CD1c-positive myeloid dendritic cell (primary cell): ENCODE measurements around the gene ELOA2.
"Not testable (repeated sequence)": the region's sequence is repeated elsewhere in the genome, so short reads cannot be mapped to it uniquely, and the experiment has no call there.

Source experiments
- DNase-seq: peaks from one replicate; pipeline ENCODE4 v3.0.0-alpha.2; 2016; ENCODE audit errors: extremely low spot score

The ELOA2 gene, protein sequence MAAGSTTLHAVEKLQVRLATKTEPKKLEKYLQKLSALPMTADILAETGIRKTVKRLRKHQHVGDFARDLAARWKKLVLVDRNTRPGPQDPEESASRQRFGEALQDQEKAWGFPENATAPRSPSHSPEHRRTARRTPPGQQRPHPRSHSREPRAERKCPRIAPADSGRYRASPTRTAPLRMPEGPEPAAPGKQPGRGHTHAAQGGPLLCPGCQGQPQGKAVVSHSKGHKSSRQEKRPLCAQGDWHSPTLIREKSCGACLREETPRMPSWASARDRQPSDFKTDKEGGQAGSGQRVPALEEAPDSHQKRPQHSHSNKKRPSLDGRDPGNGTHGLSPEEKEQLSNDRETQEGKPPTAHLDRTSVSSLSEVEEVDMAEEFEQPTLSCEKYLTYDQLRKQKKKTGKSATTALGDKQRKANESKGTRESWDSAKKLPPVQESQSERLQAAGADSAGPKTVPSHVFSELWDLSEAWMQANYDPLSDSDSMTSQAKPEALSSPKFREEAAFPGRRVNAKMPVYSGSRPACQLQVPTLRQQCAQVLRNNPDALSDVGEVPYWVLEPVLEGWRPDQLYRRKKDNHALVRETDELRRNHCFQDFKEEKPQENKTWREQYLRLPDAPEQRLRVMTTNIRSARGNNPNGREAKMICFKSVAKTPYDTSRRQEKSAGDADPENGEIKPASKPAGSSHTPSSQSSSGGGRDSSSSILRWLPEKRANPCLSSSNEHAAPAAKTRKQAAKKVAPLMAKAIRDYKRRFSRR

DNA sequence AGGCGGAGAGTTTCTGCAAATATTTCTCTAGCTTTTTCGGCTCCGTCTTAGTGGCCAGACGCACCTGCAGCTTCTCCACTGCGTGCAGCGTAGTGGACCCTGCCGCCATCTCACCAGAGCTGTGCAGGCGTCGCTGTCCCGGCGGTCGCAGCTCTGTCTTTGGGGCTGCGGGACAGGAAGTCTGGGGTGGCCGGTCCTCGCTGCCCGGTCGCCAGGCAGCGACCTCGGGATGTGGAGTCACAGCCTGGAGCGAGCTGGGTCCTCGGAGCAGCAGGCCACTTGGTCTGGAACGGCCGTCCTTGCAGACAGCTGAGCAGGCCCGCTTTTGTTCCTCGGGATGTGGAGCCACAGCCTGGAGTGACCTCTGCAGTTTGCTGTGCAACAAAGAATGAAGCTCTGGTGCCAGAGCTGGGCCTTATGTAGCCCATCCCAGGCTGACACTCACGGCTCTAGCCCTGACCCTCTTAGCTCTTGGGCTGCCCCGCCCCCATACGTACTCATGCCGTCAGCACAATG lies at the start of gene ELOA2:
Gene ELOA2, minus strand, starts transcription at position 466 of the 516 bp plus-strand sequence. Its CDS starts 357 bp downstream, at position 109.
- DNase-seq: no peak

DNA sequence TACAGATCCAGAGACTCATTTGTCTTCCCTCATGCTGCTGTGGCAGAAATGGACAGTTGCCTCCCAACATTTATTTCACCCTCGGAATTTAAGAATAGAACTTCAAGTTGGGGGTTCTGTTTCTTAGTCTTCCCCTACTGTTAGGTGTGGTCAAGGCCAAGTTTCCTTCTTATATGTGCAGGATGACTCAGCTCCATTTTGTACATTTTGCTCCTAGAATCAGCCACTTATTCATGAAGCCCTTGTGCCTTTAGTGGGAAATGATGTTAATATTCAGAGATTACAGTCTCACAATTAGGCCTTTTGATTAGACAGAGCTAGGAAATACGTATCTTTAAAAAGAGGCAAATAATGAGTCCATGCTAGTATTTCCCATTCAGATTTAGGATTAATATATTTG lies 46.2 kb upstream of the ELOA2 start:
- DNase-seq: no peak

DNA sequence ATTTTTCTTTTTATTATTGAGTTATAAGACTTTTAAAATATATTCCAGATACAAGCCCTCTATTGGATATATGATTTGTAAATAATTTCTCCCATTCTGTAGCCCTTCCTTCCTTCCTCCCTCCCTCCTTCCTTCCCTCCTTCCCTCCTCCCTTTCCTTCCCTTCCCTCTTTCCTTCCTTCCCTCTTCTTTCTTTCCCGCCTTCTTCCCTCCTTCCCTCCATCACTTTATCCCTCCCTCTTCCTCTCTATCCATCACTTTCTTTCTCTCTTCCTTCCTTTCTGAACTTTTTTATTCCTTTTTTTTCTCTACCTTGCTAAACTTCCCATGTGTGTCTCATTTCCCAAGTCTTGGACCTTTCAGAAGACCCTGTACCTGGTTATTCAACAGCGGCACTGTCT lies 45.5 kb upstream of the ELOA2 start:
- no peak for DNase-seq

DNA sequence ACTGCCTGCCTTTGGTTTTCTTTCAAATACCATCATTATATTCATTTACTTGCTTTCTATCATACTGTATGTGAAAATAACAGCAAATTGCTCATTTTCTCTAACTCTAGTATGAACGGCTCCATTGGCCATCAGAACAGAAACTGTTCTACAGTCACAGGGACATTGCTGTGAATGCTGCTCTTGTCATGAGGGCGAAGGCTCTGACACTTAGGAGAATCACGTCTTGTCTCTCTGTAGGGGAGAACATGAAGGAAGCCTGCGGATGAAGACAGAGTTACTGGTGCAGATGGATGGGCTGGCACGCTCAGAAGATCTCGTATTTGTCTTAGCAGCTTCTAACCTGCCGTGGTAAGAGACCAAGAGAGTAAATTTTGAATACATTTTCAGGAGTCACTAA lies 41.7 kb upstream of the ELOA2 start:
- no peak for DNase-seq

DNA sequence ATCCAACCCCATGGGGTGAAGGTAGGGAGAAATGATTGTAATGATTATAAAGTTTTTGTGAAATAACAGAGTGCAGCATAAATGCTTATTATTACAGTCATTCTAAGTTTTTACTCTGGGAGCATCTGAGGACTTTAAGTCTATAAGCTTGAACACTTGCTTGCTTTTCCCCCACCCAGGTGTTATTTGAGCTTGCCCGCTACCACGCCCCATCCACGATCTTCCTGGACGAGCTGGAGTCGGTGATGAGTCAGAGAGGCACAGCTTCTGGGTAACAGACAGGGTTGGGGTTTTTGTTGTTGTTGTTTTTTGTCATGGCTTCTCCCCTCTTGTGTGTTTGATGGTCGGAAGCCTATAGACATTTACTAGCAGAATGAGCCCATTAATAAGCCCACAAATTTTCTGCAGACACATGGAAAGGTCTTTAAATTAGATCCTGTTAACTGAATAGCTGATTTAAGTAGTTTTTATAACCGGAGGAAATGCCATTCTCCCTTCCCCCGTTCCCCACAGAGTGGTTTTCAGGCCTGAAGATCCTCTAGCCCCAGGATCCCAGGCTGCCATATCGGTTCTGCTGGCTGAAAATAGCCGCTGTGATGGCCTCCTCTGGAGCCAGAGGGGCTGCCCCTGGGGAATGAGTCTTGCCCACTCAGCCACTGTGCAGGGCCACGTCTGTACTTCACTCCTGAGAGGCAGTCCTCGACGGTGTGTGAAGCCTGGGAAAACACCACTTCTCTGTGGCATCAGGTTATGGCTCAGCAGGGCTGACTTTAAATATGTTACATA lies 39.9 kb upstream of the ELOA2 start:
- no peak for DNase-seq

DNA sequence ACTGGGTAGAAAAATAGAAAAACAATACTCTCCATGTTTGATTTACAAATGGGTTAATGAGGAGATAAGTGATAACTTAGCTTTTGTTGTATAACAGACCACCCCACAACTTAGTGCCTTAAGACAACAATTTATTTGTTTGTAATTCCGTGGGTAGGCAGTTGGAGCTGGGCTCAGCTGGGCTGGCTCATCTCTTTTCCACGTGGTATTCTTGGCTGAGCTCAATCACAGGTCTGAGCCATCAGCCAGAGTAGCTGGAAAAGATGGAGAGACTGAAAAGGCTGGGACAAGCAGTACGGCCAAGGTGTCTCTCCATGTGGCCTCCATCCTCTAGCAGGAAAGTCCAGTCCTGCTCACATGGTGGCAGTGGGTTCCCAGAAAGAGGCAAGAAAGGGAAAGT lies 32.2 kb upstream of the ELOA2 start:
- DNase-seq: no peak

DNA sequence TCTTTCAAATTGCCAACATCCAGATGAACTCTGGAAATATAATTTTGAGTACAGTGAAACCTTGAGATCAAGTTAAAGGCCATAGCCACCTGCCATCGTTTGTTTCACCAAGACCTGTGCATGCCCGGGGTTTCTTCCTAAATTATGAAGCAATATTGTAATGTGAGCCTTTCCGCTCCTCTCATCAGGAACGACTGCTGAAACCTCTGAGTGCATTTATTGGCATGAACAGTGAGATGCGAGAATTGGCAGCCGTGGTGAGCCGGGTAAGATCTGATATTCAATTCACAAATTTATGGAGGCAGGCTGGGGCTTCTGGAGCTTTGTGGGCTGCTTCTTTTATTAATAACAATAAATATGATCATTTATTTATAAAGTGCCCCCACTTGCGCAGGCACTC lies 27.7 kb upstream of the ELOA2 start:
- no peak for DNase-seq

DNA sequence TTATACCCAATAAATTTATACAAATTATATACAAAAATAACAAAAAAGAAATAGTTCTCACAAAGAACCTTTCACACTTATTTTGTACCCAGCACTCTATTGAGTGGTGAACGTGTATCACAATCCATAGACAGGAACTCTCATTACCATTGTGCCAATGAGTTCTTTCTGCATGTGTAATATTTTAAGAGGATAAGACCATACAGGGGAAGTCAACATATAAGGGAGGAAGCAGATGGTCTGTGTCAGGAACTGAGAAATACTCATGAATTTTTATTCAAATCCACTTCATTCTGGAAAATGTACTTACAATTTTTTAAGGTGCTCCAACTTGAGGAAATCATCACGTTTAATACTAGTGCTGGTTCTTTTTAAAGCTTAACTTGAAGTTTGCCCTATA lies 27.1 kb upstream of the ELOA2 start:
- no peak for DNase-seq

DNA sequence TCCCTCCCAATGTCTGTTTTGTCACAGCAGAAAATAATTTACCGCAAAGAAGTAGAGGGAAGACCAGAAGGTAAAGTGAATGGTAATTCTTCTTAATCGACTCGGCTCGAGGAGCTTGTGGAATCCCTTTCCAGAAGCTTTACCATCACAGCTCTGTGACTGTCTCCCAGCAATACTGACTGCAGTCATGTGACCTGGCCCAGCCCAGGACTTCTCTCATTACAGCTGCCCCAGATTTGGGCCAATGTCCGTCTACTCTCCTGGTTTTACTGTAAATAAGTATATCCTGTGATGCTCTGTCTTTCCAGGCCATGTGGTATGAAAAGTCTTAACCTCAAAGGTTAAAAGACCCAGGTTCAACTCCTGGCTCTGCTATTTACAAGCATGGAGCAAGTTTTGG lies 18.9 kb upstream of the ELOA2 start:
- no peak for DNase-seq

DNA sequence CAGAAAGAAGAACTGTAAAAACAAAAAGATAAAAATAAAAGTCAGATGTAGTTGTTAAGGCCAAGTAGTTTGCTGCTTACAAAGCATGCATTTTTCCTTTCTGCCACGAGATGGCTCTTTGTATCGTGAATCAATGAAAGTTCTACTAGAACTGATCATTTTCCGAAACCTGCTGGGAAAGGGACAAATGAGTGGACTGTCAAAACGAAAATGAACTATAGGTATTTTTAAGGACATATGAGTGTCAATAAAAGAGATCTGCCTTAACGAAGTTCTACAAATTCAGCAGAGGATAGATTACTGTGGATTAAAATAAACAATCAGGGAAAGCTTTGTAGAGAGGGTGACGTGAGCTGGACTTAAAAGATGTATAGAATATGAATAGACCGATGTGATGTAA lies 15.0 kb upstream of the ELOA2 start:
- DNase-seq: peak; percentile 30

DNA sequence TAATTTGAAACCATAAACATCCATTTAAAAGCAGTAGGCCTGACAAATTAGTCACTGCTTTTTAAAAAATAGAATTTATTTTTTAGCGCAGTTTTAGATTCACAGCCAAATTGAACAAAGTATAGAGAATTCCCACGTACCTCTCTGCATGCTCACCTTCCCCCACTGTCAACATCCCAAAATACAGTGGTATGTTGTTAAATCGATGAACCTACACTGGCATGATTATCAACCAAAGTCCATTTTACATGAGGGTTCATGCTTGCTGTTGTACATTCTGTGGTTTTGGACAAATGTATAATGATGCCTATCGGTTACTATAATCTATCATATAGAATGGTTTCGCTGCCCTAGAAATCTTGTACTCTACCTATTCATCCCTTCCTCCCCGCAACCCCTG lies 5.6 kb upstream of the ELOA2 start:
- DNase-seq: no peak

DNA sequence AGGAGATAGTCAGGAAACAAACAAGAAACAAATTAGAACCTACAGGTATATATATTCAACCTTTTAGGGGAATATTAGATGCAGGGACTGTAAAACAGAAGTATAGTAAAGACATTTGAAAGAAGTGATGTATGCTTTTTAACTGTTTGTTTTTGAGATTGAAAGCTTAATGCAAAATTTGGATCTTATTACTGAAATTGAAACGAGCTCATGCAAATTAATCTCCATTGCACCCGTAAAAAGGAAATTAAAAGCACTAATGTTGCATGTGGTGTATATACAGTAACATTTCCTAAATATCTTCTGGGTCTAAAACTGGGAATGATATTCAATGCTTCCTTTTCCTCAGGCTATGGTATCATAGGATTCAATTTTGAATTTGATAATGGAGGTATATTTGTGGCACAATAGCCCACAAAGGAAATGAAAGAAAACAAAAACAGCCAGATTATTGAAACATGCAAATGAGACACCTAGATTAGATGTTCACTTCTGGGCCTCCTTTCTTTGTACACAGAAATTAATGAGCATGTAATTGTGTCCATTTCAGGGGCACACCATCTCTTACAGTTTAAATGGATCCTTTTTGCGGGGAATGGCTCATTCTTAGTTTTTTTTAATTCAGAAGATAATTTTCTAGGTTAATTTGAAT lies 1.6 kb upstream of the ELOA2 start:
- DNase-seq: no peak

DNA sequence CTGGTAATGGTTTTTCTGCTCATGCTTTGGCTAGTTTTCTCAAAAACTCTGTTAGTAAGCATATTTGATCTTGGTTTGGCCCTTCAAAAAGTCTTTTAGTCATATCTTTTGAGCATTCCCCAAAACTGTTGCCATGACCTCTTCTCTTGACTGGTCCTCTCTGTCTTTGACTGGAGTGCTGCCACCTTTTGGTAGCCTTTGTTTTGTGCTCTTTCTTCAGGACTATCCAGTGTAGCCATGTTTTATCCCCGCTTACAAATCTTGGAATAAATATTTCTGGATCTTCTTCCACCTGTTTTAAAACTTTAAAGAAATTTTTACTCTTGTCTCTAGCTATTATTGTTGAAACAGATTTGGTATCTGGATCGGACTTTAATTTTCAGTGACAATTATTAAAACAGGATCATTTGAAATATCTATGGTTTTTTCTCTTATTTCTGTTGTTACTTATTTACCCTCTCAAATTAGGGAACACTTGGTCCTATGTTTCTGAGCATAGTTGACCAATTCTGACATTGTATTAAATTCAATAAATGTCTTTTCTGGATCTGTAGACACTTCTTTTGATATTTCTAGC lies 965 bp upstream of the ELOA2 start:
- no peak for DNase-seq

DNA sequence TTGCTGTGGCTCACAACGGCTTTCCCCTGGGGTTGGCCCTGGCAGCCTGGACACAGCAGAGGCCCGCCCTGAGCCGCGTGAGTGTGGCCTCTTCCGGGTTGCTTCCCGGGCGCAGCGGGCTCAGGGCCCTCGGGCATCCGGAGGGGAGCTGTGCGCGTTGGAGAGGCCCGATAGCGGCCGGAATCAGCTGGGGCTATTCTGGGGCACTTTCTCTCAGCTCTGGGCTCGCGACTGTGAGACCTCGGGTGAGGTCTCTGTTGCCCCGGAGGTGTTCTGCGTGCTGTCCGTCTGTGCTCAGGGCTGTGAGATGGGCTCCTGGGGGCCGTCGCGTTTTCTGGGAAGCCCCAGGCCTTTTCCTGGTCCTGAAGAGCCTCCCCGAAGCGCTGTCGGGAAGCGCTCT lies 830 bp downstream of the ELOA2 start:
- not testable (repeated sequence) for DNase-seq

DNA sequence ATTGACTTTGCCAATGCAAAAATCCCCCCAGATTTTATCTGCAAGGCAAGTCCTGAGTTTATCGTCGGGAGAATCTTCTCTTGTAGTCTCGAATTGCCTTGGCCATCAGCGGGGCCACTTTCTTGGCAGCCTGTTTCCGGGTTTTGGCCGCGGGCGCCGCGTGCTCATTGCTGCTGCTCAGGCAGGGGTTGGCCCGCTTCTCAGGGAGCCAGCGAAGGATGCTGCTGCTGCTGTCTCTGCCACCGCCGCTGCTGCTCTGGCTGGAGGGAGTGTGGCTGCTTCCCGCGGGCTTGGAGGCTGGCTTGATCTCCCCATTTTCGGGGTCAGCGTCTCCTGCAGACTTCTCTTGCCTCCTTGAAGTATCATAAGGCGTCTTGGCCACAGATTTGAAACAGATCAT lies 2.5 kb downstream of the ELOA2 start:
- DNase-seq: no peak

DNA sequence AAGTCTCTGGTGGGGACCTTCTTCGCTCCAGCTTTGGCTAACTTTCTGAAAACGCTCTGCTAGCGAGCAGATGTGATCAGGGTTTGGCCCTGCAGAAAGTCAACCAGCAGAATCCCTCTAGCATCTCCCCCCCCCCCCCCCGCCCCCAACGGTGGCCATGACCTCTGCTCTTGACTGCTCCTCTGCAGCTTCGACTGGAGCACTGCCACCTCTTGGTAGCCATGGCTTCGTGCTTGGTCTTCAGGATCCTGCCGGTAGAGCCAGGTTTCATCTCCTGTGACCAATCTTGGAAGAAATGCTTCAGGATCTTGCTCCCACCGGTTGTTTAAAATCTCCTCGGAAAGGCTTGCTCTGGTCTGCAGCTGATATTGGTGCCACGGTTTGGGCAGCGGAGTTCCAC lies 4.5 kb downstream of the ELOA2 start:
- DNase-seq: not testable (repeated sequence)

DNA sequence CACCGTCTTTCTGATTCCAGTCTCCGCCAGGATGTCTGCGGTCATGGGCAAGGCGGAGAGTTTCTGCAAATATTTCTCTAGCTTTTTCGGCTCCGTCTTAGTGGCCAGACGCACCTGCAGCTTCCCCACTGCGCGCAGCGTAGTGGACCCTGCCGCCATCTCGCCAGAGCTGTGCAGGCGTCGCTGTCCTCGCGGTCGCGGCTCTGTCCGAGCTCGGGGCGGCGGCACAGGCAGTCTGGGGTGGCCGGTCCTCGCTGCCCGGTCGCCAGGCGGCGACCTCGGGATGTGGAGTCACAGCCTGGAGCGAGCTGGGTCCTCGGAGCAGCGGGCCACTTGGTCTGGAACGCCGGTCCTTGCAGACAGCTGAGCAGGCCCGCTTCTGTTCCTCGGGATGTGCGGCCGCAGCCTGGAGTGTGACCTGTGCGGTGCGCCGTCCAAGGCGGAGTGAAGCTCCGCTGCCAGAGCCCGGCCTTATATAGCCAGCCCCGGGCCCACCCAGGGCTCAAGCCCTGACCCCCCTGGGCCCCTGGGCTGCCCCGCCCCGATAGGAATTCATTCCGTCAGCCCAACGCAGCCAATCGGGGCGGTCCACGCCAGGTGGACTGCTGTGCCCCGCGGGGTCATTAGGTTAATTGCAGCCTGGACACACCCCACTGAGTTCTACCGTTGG lies 5.6 kb downstream of the ELOA2 start:
- not testable (repeated sequence) for DNase-seq

DNA sequence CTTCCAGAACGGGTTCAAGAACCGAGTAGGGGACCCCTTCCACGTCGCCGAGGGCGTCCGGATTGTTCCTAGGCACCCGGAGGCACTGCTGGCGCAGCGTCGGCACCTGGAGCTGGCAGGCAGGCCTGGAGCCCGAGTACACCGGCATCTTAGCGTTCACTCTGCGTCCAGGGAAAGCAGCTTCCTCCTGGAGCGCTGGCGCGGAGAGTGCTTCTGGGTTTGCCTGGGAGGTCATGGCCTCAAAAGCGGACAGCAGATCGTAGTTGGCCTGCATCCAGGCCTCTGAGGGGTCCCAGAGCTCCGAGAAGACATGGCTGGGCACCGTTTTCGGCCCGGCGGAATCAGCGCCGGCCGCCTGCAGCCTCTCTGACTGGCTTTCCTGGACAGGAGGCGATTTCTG lies 6.7 kb downstream of the ELOA2 start:
- DNase-seq: not testable (repeated sequence)

DNA sequence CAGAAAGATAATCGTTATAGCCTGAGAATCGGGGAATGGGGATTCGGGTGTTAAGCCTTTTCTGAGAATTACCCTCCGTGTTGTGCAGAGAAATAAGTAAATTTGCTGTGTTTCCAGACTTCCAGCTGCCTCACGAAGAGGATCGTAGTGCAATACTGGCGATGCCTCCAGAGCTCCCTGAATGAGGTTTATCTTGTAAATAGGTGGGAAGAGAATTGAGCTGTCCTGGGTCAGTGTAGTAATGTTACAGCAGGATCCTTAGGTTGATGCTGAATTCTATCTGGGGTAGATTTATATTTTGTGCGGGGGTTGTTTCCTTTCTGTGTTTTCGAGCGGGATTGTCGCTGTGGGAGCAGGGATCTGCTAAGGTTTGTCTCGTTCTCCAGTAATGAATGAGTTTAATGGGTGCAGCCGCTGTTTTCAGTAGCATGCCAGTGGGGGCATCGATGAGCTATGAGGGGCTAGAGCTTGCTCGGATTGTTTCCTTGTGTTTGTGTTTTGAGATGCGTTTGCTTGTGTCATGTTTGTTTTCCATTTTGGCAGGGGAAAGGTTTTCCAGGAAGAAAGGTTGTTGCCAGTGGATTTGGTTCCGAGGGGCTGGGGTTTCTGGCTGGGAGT lies 9.8 kb downstream of the ELOA2 start:
- DNase-seq: not testable (repeated sequence)

DNA sequence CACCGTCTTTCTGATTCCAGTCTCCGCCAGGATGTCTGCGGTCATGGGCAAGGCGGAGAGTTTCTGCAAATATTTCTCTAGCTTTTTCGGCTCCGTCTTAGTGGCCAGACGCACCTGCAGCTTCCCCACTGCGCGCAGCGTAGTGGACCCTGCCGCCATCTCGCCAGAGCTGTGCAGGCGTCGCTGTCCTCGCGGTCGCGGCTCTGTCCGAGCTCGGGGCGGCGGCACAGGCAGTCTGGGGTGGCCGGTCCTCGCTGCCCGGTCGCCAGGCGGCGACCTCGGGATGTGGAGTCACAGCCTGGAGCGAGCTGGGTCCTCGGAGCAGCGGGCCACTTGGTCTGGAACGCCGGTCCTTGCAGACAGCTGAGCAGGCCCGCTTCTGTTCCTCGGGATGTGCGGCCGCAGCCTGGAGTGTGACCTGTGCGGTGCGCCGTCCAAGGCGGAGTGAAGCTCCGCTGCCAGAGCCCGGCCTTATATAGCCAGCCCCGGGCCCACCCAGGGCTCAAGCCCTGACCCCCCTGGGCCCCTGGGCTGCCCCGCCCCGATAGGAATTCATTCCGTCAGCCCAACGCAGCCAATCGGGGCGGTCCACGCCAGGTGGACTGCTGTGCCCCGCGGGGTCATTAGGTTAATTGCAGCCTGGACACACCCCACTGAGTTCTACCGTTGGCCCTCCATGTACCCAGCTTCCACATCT lies 11.5 kb downstream of the ELOA2 start:
- not testable (repeated sequence) for DNase-seq
